Epithelial cell of esophagus (primary cell): ENCODE measurements around the gene PPP1R7.

Experiments
- DNase-seq: peaks from one replicate; pipeline ENCODE4 v3.0.0; 2010; ENCODE audit warnings: low read depth
- H3K4me3 ChIP-seq: 2 replicates; pipeline ENCODE4 v1.5.1; 2011; ENCODE audit warnings: mild to moderate bottlenecking, low read length, control low read depth
- TF ChIP-seq, protein P1 (sequence below): IDR thresholded peaks from 2 replicates; pipeline ENCODE4 v1.5.1; 2011; ENCODE audit warnings: low read depth, mild to moderate bottlenecking, low read length, control low read depth, inconsistent platforms; ENCODE audit not compliant: insufficient read depth; ENCODE audit errors: missing control alignments

Gene PPP1R7

DNA sequence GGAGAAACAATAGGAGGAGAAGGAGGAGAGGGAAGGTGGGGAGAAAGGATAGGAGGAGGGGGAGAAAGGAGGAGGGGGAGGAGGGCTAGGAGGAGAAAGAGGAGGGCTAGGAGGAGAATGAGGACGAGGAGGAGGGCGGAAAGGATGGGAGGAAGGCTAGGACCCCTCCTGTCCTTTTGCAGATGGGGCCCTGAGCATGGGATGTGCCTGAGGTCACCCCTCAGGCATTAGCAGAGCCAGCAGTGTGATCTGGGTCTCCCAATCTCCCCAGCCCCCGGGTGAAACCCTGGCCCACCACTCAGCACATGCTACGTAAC, 37.6 kb downstream of the PPP1R7 start:
- H3K4me3 ChIP-seq = no peak overlapping the region
- DNase-seq = no peak
- TF ChIP-seq, protein P1, sequence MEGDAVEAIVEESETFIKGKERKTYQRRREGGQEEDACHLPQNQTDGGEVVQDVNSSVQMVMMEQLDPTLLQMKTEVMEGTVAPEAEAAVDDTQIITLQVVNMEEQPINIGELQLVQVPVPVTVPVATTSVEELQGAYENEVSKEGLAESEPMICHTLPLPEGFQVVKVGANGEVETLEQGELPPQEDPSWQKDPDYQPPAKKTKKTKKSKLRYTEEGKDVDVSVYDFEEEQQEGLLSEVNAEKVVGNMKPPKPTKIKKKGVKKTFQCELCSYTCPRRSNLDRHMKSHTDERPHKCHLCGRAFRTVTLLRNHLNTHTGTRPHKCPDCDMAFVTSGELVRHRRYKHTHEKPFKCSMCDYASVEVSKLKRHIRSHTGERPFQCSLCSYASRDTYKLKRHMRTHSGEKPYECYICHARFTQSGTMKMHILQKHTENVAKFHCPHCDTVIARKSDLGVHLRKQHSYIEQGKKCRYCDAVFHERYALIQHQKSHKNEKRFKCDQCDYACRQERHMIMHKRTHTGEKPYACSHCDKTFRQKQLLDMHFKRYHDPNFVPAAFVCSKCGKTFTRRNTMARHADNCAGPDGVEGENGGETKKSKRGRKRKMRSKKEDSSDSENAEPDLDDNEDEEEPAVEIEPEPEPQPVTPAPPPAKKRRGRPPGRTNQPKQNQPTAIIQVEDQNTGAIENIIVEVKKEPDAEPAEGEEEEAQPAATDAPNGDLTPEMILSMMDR = no peak

DNA sequence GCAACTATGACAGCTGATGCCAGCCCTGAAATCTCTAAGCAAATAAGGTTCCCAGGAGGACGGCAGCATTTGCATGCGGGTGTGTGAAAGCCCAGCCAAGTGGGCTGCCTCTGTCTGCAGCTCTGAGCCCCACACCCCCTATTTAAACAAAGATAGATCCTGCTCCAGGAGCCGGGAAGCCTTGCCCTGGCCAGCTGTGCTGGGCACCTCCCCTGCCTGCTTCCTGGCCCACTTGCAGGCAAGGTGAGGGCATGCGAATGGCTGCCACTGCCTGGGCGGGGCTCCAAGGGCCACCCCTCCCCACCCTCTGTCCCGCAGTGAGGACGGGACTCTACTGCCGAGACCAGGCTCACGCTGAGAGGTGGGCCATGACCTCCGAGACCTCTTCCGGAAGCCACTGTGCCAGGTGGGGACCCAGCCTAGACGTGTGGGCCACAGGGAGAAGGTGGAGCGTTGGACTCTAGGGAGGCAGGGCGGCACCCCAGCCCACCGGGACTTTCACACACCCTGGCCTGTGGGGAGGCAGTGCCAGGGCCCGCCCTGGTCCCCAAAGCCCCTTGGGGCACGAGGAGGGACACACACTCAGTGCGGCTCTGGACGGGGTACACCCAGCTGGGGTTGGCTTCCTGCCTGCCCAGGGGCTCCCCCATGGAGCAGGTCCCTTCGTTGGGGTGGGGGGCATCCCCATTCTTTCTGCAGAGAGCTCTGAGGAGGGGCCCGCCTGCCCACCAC, 38.3 kb downstream of the PPP1R7 start, which contains the start of gene ANO7:
ANO7 (plus strand) TSS at position 317 of the 732 bp plus-strand sequence. CDS start 1,387 bp downstream, outside the sequence.
- DNase-seq = no peak
- TF ChIP-seq, protein P1 = no peak
- no peak within 1 kb of the TSS for H3K4me3 ChIP-seq

DNA sequence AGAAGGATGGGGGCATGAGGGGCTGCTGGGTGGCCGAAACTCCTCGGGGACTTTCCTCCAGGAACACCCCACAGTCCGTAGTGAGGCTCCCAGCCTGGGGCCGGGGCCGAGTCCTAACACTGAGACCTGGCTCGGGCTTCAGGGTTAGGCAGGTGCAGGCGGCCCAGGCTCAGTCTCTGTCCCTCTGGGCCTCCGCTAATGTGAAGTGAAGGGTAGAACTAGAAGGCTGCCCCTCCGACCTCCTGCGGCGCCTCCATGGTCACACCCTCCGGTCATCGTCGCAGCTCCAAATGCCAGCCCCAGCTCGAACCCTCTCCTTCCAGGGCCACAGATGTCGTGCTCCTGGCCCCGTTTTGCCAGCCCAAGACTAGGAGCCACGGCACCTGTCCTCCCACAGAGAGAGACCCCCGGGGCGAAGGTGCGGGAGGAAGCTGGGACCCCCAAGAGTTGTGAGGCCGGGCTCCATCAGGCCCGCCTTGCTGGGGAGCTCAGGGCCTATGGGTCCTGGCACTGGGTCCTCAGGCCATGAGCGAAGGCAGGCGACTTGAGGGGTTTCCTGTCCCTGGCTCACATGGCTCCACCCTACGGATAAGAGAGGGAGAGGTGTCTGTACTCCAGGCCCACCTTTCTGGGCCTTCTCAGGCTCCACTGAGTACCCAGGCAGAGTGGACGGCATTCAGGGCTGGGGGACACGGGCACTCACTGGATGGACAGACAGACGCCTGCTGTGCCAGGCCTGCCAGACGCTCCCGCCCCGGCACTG, 39.0 kb downstream of the PPP1R7 start:
- DNase-seq = no peak
- TF ChIP-seq, protein P1 = no peak
- no peak overlapping the region for H3K4me3 ChIP-seq

DNA sequence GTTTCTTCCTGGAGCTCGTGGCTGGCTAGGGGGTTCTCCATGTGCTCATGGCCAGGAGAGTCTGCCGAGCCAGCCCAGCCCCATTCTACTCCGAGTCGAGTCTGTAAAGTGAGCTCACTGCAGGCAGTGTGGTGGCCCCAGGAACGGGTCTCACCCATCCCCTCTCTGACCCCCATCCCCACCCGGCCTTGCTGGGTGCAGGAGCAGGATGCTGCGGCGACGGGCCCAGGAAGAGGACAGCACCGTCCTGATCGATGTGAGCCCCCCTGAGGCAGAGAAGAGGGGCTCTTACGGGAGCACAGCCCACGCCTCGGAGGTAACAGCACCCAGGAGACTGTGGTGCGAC, 39.6 kb downstream of the PPP1R7 start:
- no peak for DNase-seq
- TF ChIP-seq, protein P1 = no peak
- no peak overlapping the region for H3K4me3 ChIP-seq

DNA sequence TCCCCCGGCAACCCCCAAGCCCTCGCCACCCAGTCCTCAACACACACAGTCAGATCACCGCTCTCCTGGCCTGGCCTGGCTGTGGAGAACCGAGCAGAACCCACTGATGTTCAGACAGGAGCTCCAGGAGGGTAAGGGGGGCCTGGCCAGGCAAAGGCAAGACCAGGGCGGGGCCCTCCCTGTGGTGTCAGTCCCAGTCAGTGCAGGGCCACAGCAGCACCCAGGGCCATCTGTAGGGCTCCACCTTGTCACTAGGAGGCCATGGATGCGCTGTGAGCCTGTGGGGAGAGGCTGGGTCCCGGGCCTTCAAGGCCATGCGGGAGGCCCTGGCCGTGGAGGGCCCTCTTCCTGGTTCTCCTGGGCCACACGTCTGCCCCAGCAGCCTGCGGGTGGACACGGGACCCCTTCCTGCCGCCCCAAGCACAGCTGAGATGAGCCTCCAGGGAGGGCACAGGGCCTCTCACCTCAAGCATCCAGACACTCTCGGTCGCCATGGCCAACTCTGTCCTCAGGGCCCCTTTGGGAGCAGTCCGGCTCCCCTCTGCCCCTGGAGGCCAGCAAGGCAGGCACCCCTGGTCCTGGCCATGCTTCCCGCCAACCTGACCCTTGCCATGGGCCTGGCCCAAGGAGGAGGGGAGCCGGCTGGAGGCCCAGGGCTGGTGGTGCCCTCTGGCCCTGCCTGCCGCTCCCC, 40.2 kb downstream of the PPP1R7 start:
- TF ChIP-seq, protein P1 = no peak
- no peak for DNase-seq
- H3K4me3 ChIP-seq = no peak overlapping the region

DNA sequence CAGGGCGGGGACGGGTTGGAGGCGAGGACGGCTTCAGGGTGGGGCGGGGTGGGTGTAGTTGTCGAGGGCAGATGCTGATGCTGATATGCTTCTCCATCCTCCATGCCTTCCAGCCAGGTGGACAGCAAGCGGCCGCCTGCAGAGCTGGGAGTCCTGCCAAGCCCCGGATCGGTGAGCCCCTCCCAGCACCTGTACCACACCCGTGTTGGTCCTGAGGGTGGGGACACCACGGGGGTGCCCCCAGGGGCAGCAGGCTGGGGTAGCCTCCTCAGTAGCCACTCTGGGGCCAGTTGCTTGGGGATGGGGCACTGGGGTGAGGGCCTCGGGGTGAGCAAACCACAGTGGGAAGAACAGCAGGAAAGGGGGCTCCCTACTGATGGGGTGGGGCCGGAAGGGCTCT, 40.8 kb downstream of the PPP1R7 start:
- TF ChIP-seq, protein P1 = no peak
- DNase-seq = no peak
- H3K4me3 ChIP-seq = no peak overlapping the region

DNA sequence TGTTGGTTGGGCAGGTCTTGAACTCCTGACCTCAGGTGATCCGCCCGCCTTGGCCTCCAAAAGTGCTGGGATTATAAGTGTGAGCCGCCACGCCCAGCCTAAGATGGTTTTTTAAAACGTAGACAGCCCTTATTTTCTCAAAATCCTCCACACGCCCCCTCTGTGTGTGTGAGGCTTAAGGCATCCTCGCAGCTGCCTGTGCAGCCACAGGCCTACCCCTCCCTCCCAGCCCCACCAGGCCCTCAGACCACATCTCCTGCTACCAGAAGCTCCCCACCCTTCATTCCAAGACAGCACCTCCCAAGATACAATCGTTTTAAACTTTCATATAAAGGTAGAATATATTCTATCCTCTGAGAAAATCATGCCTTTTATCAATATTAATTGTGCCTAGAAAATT, 43.0 kb downstream of the PPP1R7 start:
- no peak for DNase-seq
- H3K4me3 ChIP-seq = no peak overlapping the region
- TF ChIP-seq, protein P1 = no peak
